Gastroesophageal sphincter (tissue), 3 donors: ENCODE results near the gene ZC3HAV1.

Experiments
- POLR2A ChIP-seq, 2 donors: fragments of 450-650 bp; IDR thresholded peaks; one replicate each; pipeline ENCODE4 v1.6.1; 2017; ENCODE audit warnings: antibody characterized with exemption in 2 of 2, mild to moderate bottlenecking in 2 of 2, moderate library complexity in 1 of 2
- TF ChIP-seq, protein P1 (sequence below), 4 experiments: fragments of 200-600 bp in 2 of 4; fragments of 450-650 bp in 2 of 4; sonication (generic) in 1 of 4; IDR thresholded peaks; one replicate each; pipeline ENCODE4 v1.5.1; 2017 to 2019; ENCODE audit warnings: antibody characterized with exemption in 4 of 4, mild to moderate bottlenecking in 2 of 4, moderate library complexity in 2 of 4

GRCh38 chr7:139124084-139124914 is 14.8 kb upstream of the ZC3HAV1 start:
- TF ChIP-seq, protein P1, sequence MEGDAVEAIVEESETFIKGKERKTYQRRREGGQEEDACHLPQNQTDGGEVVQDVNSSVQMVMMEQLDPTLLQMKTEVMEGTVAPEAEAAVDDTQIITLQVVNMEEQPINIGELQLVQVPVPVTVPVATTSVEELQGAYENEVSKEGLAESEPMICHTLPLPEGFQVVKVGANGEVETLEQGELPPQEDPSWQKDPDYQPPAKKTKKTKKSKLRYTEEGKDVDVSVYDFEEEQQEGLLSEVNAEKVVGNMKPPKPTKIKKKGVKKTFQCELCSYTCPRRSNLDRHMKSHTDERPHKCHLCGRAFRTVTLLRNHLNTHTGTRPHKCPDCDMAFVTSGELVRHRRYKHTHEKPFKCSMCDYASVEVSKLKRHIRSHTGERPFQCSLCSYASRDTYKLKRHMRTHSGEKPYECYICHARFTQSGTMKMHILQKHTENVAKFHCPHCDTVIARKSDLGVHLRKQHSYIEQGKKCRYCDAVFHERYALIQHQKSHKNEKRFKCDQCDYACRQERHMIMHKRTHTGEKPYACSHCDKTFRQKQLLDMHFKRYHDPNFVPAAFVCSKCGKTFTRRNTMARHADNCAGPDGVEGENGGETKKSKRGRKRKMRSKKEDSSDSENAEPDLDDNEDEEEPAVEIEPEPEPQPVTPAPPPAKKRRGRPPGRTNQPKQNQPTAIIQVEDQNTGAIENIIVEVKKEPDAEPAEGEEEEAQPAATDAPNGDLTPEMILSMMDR (IDR thresholded peaks at IDR 0.05): no peak
- no peak for TF ChIP-seq POLR2A (IDR thresholded peaks at IDR 0.05)
